ENCODE measurements around the gene ADCY3. TPM values are rescaled to one million over a fixed set of nuclear protein-coding genes. Genes with fewer than 3 reads are reported as not detected.

ADCY3 gene
- total and polyA plus RNA-seq, 8 donors, result 5.2 to 339 (median 24.2) TPM

DNA sequence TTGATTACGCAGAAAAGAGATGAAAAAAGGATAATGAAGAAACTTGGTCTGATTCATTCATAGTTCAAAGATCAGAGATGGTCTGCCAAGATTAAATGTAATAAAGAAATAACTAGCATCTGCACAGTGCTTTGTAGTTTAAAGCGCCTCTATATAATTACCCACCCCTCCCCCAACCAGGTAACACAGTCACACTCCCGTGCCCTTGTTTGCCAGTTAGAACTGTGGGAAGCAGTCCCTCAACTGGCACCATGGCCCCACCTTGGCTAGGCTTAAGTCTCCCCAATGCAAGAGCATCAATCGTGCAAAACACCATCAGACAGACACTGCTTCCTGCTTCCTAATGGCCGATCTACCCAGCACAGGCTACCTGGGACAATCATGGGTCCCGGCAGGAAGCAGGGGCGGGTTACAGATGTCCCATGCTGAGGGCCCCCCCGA lies 11.6 kb downstream of the ADCY3 start:
- H3K4me1 ChIP-seq, result peaks cover 0 to 6% (median 3%) of the 10 kb centered on the region in 4 donors
- intact Hi-C loops (cut with DNase I; ENCODE audit: low total_unique reads), result no loop called here
- H3K9me3 ChIP-seq, result peaks cover 0 to 6% (median 0%) of the 10 kb centered on the region in 4 donors
- DNase-seq, result no peak
- no peaks in the 10 kb centered on the region for H3K27me3 ChIP-seq
- WGBS, 5 donors, result 69 to 92% (median 90%) methylated on average over 7 to 8 of the region's 8 CpGs
- peaks cover 0 to 7% (median 3%) of the 10 kb centered on the region in 4 donors for H3K36me3 ChIP-seq
- H3K27ac ChIP-seq, result no peak overlapping the region
- TF ChIP-seq POLR2AphosphoS5 (IDR thresholded peaks at IDR 0.05) (no peak), CTCF (IDR thresholded peaks at IDR 0.05) (no peak), EP300 (IDR thresholded peaks at IDR 0.05) (no peak), POLR2A (IDR thresholded peaks at IDR 0.05) (no peak)
- H3K4me3 ChIP-seq, result no peak overlapping the region

DNA sequence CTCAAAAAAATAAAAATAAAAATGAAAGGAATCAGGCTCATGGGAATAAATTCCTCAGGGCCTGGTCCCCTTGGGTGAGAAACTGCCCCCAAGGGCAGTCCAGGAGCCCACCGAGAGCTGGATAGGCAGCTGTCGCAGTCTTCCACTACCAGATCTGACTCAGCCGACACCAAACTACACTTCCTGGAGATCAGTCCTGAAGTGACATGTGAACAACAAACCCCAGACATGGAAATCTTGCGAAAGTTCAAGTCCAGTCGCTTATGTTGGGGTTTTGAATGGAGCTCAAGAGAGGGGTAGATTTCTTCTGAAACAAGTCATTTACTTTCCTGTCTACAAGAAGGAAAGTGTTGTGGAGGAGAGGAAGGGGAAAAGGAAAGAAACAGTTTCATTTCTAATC lies 12.9 kb downstream of the ADCY3 start:
- H3K27ac ChIP-seq, result no peak overlapping the region
- no peak for DNase-seq
- H3K4me3 ChIP-seq, result no peak overlapping the region
- H3K9me3 ChIP-seq, result peaks cover 0 to 6% (median 0%) of the 10 kb centered on the region in 4 donors
- H3K27me3 ChIP-seq, result no peaks in the 10 kb centered on the region
- H3K4me1 ChIP-seq, result no peaks in the 10 kb centered on the region
- intact Hi-C loops (cut with DNase I; ENCODE audit: low total_unique reads), result no loop called here
- WGBS, 5 donors, result 73 to 86% (median 83%) methylated on average over 5 of the region's 5 CpGs
- peaks cover 0 to 8% (median 3%) of the 10 kb centered on the region in 4 donors for H3K36me3 ChIP-seq
- TF ChIP-seq EP300 (IDR thresholded peaks at IDR 0.05) (no peak), CTCF (IDR thresholded peaks at IDR 0.05) (no peak), POLR2A (IDR thresholded peaks at IDR 0.05) (no peak), POLR2AphosphoS5 (IDR thresholded peaks at IDR 0.05) (no peak)

DNA sequence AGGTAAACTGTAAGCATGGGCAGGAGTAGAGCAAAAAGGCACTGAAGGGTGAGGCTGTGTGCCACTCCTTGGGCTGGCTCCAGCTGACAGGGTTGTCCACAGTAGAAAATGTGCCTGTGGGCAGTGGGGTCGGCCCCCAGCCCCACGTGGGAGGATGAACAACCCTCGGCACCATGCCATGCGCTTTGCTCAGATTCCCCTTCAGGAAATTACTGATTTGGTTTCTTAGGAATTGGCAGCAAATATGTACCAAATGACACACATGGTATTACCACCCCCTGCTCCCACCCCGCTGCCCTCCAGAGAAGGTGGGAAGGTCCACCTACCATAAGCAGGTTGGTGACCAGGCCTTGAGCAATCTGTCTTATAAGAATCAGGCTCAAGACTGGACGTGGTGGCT lies 13.6 kb downstream of the ADCY3 start:
- no peak for TF ChIP-seq POLR2AphosphoS5 (IDR thresholded peaks at IDR 0.05)
- no peak for TF ChIP-seq EP300 (IDR thresholded peaks at IDR 0.05)
- no peak for TF ChIP-seq CTCF (IDR thresholded peaks at IDR 0.05)
- no peak for TF ChIP-seq POLR2A (IDR thresholded peaks at IDR 0.05)
- WGBS, 5 donors, result 89 to 95% (median 93%) methylated on average over 6 of the region's 6 CpGs

DNA sequence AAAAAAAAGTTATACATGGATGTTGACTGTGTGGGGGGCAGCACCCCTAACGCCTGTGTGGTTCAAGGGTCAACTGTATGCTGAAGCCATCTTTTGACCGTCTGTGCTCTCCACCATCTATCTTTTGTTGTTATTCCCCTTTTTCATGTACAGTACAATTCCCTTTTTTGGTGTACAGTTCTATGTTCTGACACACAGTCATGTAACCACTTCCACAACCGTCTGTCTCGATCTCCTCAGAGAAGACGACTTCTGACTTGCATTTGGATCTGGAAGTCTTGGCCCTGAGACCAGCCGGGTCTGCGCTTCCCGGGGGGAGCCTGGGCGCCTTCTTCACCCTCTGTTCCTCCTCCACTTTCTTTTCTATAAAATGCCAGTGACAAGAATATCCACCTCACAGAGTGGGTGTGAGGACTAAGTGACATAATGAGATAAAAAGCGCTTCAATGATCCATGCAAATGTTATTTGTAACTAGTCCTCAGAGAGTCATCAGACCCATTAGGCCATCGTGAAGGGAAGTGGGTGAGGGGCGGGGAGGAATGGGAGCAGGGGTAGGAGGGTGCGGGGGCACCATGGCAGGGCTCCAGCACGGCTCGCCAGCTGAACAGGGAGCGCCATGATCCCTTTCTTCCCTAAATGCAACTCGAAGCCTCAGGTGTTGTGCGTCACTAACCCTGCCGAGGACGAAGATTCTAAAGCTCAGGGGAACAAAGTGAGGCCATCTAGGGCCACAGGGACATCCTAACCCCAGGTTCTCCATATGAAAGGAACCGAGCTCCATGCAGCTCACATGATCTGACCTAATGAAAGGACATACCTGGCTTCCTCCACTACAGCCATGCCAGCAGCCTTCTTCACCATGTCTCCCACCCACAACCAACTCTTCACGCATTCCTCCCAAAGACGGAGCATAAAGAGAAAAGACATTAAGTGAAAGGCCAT lies 16.6 kb downstream of the ADCY3 start:
- intact Hi-C loops (cut with DNase I; ENCODE audit: low total_unique reads), result no loop called here

More for the DNA sequence above, 13.6 kb downstream of the ADCY3 start:
- no peaks in the 10 kb centered on the region for H3K27me3 ChIP-seq
- no peak overlapping the region for H3K4me3 ChIP-seq
- H3K9me3 ChIP-seq, result peaks cover 0 to 6% (median 0%) of the 10 kb centered on the region in 4 donors
- no peak overlapping the region for H3K27ac ChIP-seq
- DNase-seq, result no peak
- peaks cover 0 to 8% (median 3%) of the 10 kb centered on the region in 4 donors for H3K36me3 ChIP-seq
- intact Hi-C loops (cut with DNase I; ENCODE audit: low total_unique reads), result no loop called here
- no peaks in the 10 kb centered on the region for H3K4me1 ChIP-seq

More for the DNA sequence above, 16.6 kb downstream of the ADCY3 start:
- Histone ChIP-seq H3K27ac (no peak overlapping the region), H3K27me3 (no peaks in the 10 kb centered on the region), H3K4me1 (no peaks in the 10 kb centered on the region), H3K9me3 (no peaks in the 10 kb centered on the region), H3K4me3 (no peak overlapping the region), H3K36me3 (peaks cover 0 to 6% (median 2%) of the 10 kb centered on the region in 4 donors)
- no peak for TF ChIP-seq EP300 (IDR thresholded peaks at IDR 0.05)
- TF ChIP-seq POLR2AphosphoS5 (IDR thresholded peaks at IDR 0.05), result no peak
- TF ChIP-seq CTCF (IDR thresholded peaks at IDR 0.05), result no peak
- TF ChIP-seq POLR2A (IDR thresholded peaks at IDR 0.05), result no peak
- DNase-seq, result no peak
- 89 to 96% (median 92%) methylated on average over 23 of the region's 23 CpGs for WGBS, 5 donors
